ENCODE measurements around the gene ZC3H7B.

DNA sequence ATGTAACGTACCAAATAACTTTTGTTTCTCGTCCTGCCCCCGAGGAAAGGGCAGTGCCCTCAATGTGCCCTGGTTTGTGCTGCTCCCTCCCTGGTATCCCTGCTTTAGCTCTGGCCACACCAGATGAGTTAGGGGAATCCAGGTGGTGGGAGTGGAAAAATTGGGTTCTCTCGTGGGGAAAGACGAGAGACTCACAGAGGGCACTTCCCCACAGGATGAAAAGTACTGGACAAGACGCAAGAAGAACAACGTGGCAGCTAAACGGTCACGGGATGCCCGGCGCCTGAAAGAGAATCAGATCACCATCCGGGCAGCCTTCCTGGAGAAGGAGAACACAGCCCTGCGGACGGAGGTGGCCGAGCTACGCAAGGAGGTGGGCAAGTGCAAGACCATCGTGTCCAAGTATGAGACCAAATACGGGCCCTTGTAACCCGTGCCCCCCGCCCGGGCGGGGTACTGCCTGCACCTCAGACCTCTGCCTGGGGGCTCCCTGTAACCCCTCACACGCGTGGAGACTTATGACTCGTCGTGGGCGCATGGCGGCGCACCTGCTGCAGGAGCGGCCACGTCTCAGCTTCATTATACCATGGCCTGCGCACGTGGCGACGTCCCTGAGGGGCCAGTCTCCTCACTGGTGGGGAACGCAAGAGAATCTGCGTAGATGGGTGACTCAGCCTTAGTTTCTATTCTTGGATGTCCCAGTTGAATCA, 94.4 kb downstream of the ZC3H7B start:
- TF ChIP-seq, protein P1, sequence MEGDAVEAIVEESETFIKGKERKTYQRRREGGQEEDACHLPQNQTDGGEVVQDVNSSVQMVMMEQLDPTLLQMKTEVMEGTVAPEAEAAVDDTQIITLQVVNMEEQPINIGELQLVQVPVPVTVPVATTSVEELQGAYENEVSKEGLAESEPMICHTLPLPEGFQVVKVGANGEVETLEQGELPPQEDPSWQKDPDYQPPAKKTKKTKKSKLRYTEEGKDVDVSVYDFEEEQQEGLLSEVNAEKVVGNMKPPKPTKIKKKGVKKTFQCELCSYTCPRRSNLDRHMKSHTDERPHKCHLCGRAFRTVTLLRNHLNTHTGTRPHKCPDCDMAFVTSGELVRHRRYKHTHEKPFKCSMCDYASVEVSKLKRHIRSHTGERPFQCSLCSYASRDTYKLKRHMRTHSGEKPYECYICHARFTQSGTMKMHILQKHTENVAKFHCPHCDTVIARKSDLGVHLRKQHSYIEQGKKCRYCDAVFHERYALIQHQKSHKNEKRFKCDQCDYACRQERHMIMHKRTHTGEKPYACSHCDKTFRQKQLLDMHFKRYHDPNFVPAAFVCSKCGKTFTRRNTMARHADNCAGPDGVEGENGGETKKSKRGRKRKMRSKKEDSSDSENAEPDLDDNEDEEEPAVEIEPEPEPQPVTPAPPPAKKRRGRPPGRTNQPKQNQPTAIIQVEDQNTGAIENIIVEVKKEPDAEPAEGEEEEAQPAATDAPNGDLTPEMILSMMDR (IDR thresholded peaks at IDR 0.05; ENCODE audit: low read depth, low read length): no peak
- no peak for TF ChIP-seq POLR2A (IDR thresholded peaks at IDR 0.05; ENCODE audit: extremely low read depth, insufficient read length)
- TF ChIP-seq, protein P2, sequence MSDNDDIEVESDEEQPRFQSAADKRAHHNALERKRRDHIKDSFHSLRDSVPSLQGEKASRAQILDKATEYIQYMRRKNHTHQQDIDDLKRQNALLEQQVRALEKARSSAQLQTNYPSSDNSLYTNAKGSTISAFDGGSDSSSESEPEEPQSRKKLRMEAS (IDR thresholded peaks at IDR 0.05; ENCODE audit: low read depth, low read length): no peak

Measured in NB4 (cell line).